ENCODE results near the gene CDR2L.

GRCh38 chr17:74962622-74963394 lies 24.6 kb upstream of the CDR2L start:
- TF ChIP-seq POLR2A (IDR thresholded peaks at IDR 0.05; ENCODE audit: low read length): no peak
- no peak for TF ChIP-seq CHD4 (IDR thresholded peaks at IDR 0.05; ENCODE audit: borderline replicate concordance)

Measured in A549 (cell line).